ENCODE measurements around the gene LRP1B.

LRP1B gene

DNA sequence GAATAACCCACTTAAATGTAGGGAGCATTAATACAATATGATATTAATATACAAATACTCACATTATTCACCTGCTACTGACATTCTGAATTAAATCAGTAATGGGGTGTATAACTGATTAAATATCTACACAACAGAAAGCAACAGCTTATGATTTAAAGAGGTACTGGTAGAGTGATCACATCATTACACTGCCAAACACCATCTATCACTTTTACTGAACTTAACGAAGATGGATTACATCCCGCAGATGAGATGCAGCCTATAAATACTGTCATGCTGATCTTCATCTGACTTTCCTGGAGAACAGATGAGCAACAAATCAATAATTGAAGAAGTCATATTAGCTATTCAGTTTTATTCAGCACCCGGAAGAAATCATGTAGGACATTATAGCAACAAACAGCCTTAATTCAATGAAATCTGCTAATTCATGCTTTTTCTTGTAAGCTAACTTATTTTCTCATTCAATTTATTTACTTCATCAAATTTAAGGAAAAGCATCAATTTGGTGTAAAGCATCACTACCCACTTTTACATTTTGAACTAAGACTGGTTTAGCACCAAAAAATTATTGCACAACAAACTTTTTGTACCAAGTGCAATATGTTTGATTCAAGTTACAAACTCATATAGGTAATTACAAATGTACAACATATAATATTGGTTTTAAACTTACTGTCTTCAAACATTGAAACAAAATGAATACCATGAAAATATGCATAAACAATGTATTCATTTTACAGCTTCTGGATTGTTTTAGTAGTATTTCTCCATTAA lies 1509.0 kb downstream of the LRP1B start:
- DNase-seq (ENCODE audit: low read depth in 2 of 2): no peak

DNA sequence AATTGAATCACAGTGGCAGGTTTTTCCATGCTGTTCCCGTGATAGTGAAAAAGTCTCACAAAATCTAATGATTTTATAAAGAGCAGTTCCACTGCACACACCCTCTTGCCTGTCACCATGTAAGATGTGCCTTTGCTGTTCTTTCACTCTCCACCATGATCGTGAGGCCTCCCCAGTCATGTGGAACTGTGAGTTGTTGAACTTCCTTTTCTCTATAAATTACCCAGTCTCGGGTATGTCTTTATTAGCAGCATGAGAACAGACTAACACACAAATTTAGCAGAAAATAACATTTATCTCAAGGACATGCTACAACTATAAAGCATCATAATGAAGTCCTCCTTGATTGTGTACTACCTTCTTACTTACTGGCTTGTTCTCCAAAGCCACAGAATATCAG lies 1526.0 kb downstream of the LRP1B start:
- no peak for DNase-seq (ENCODE audit: low read depth in 2 of 2)

GRCh38 chr2:140604096-140604495 lies 1526.7 kb downstream of the LRP1B start:
- no peak for DNase-seq (ENCODE audit: low read depth in 2 of 2)

DNA sequence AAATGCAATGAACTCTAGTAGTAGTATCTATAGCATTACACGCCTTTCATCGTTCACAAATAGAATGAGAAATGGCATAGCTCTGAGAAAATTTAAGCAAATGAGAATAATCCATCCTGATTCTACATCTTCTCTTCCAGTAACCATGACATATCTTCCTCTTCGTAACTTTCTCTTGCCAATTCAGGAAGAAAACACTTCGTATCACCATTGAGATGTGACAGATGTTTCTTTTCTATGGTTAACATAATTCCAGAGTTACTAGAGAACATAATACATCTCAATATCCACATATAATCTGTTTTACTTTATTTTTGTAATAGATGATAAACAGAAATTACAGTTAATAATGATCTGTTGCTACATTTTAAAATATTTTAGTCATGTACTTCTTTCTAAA lies 1527.4 kb downstream of the LRP1B start:
- DNase-seq (ENCODE audit: low read depth in 2 of 2): no peak

- no peak for DNase-seq (ENCODE audit: low read depth in 2 of 2)
These were observed 1529.0 kb downstream of the LRP1B start for GRCh38 chr2:140601801-140602200.

GRCh38 chr2:140601342-140601741 lies 1529.5 kb downstream of the LRP1B start:
- DNase-seq (ENCODE audit: low read depth in 2 of 2): no peak

DNA sequence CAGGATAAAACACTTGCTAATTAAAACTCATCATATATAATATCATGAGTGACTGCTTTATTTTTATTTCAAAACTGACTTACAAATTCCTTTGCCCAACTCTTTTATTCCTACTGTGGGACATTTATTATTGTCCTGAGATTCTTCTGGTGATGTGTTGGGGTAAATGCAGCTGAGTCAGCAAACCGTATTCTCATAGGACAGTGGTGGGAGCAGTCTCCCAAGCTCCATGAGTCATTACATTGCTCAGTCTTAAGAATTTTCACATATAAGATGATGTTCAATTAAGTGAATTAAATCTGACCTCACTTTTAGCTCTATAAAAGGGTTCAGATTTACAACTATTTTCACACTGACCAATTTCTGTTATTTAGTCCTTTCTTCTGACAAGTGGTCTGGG lies 1530.7 kb downstream of the LRP1B start:
- no peak for DNase-seq (ENCODE audit: low read depth in 2 of 2)

GRCh38 chr2:140597836-140598235 lies 1533.0 kb downstream of the LRP1B start:
- DNase-seq (ENCODE audit: low read depth in 2 of 2): no peak

GRCh38 chr2:140597205-140597604 lies 1533.6 kb downstream of the LRP1B start:
- DNase-seq (ENCODE audit: low read depth in 2 of 2): no peak

DNA sequence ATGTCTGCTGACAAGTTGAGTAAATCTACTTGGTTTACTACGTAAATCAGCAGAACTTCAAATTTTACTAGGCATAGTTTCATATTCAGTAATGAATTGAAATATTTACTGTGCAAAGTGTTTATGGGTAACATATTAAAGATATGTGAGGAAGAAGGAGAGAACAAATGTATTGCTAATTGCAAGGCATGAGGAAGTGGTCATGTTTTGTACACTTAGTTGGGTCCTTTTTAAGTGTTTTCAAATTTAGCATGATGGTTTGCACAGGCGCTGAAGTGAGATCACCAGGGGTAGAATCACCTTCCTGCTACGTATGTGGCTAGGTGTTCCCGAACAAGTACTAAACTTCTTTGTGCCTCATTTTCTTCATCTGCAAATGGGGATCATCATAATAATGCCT lies 1534.4 kb downstream of the LRP1B start:
- no peak for DNase-seq (ENCODE audit: low read depth in 2 of 2)

GRCh38 chr2:140595107-140595506 lies 1535.7 kb downstream of the LRP1B start:
- DNase-seq (ENCODE audit: low read depth in 2 of 2): no peak

GRCh38 chr2:140593132-140593531 lies 1537.7 kb downstream of the LRP1B start:
- DNase-seq (ENCODE audit: low read depth in 2 of 2): no peak

DNA sequence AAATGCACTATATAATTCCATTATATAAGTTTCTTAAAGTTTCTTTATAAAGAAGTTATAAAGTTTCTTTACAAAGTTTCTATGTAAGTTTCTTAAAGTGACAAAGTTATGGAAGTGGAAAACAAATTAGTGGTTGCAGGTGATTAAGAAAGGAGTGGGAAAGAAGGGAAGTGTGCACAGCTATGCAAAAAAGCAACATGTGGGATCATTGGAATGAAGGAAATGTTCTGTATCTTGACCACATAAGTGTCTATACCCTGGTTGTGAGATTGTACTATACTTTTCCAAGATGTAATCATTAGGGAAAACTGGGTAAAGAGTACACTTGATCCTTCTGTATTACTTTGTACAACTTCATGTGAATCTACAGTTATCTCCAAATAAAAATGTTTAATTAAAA lies 1541.1 kb downstream of the LRP1B start:
- no peak for DNase-seq (ENCODE audit: low read depth in 2 of 2)

DNA sequence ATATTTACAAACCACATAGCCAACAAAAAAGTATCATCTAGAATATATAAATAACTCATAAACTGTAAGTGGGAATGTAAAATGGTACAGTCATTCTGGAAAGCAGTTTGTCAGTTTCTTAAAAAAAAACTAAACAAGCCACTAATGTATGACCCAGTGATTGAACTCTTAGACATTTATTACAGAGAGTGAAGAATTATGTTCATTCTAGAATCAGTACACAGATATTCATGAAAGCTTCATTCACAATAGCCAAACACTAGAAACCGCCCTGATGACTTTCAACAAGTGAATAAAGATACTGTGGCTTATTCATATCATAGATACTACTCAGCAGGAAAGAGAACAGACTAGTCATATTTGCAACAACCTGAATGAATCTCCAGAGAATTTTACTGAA lies 1541.5 kb downstream of the LRP1B start:
- DNase-seq (ENCODE audit: low read depth in 2 of 2): no peak

GRCh38 chr2:140586379-140586778 lies 1544.4 kb downstream of the LRP1B start:
- DNase-seq (ENCODE audit: low read depth in 2 of 2): no peak

DNA sequence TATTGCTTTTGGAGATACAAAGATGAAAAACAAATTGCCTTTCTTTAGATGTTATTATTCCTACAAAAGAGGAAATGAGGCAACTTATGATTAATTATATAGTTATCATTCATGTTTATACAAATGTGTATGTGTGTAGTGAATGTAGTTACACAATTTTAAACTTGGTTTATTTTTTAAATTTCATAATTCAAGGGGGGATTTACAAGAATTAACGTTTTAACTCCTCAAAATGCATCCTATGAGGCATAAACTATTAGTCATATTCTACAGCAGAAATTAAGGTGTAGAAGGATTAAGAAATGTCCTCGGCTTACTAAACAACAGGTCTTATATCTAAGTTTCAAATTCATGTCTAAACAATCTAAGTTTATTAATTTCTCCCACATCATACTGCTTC lies 1545.8 kb downstream of the LRP1B start:
- no peak for DNase-seq (ENCODE audit: low read depth in 2 of 2)

DNA sequence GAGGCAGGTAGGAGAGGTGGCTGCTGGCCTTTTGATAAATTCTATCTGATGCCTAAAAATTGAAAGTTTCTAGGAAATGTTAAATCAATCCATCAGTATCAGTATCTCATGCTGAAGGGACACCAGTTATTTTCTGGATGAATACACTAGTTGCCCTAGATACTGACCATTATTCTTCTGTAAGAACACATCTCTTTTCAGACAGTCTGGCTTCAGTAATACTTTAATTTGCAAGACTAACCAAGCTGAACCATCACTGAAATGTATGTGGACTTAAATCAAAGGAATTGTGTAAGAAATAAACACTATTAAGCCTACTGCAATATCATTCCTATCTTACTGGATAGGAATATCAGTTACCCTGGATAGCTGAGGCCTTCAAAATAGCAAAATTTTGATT lies 1546.3 kb downstream of the LRP1B start:
- no peak for DNase-seq (ENCODE audit: low read depth in 2 of 2)

DNA sequence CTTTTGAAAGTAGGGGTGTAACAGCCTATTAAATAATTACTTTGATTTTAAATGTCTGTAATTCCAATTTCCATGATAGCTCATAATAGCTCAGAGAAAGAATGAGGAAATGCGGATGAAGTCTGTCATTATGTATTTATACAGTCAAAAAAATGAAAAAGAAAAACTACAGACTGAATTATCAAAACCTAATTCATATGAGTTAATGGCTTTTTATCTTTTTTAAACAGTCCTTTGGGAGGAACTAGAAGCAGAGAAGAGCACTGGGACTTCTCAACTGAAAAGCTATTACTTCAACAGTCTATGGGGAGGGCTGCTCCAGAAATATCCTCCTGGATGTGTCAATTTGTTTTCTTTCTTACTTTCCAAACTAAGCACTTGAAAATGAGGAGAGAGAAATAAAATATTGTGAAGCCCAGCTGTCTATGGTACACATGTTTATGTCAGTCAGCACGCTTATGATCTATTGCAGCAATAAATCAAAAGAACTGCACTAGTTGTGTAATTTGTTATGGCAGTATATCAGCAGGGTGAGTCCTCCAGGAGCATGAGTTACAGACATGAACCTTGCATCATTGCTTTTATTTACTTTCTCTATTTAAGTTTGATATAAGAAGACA lies 1550.2 kb downstream of the LRP1B start:
- DNase-seq (ENCODE audit: low read depth in 2 of 2): no peak

GRCh38 chr2:140577453-140577852 lies 1553.4 kb downstream of the LRP1B start:
- DNase-seq (ENCODE audit: low read depth in 2 of 2): no peak

DNA sequence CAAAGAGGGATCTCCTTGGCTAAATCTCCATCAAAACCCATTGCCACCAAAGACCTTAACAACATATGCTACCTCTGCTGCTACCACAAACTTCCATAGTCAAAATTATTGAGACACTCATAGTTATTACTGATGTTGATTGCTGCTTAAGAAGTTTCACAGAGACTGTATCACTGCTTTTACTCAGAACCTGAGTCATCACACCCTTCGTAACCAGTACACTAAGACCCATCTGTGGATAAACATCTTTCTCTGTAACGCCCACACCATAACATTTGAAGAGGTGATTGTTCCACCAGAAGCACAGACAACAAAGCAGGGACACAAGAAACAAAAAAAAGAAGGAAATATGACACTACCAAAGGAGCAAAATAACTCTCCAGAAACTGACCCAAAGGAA lies 1563.1 kb downstream of the LRP1B start:
- DNase-seq (ENCODE audit: low read depth in 2 of 2): no peak

DNA sequence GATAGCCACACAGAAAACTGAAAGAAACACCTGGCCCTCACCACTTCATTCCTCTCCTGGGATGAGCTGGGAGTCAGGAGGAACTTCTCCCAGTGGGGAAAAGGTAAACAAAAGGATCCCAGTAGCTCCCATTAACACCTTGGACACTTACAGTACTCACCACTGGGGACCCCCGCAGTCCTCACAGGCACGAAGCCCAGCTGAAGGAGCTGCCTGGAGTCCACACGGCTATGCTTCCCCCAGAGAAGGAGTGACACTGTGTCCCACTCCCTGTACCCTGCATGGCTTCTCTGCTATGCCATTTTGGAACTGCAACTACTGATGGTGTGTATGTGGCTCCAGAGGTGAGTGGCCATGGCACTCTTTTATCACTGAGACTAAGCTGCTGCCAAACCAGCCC lies 1565.1 kb downstream of the LRP1B start:
- DNase-seq (ENCODE audit: low read depth in 2 of 2): no peak

DNA sequence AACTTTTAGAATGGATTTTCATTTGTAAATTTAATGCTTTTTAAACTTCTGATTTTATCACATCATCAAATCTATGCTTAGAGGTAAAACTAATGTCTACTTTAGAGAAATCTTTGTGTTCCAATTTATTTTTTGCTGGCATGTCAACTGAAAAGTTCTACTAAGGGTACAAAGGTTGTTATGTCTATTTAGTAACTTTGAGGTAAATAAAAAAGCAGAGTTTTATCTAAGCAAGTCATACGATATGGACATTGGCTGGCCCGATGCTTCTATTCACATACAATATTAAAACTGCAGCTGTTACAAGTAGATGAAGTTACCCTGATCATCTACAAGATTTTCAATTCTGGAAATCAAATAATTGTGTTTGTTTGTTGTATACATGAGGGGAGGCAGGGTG lies 1575.1 kb downstream of the LRP1B start:
- DNase-seq (ENCODE audit: low read depth in 2 of 2): no peak

GRCh38 chr2:140552634-140553033 lies 1578.2 kb downstream of the LRP1B start:
- DNase-seq (ENCODE audit: low read depth in 2 of 2): no peak

GRCh38 chr2:140551287-140551686 lies 1579.5 kb downstream of the LRP1B start:
- no peak for DNase-seq (ENCODE audit: low read depth in 2 of 2)
